Right lobe of liver (tissue), 6 donors: ENCODE results near the gene FOXK2. TPM values are rescaled to one million over a fixed set of nuclear protein-coding genes. Genes with fewer than 3 reads are reported as not detected.

Experiments
- ATAC-seq, 4 donors: fragments of 200-7000 bp; cut with Tn5 transposase; one replicate each; pipeline ENCODE4 v1.9.1; 2020; ENCODE audit warnings: mild to moderate bottlenecking in 4 of 4, moderate library complexity in 4 of 4
- DNase-seq, 3 donors: peaks; one replicate each; pipeline ENCODE4 v3.0.0-alpha.2; 2020
- H3K27ac ChIP-seq, 3 donors: fragments of 200-600 bp; one replicate each; pipeline ENCODE4 v1.8.0; 2022
- H3K27me3 ChIP-seq, 2 donors: fragments of 200-600 bp; one replicate each; pipeline ENCODE4 v1.8.0; 2022
- H3K36me3 ChIP-seq, 4 donors: fragments of 200-600 bp; sonication (generic) in 1 of 4; one replicate each; pipeline versions ENCODE4 v1.5.1 to v1.8.0; 2017 to 2022; ENCODE audit warnings: control low read depth in 1 of 4
- H3K4me1 ChIP-seq, 4 donors: fragments of 200-600 bp; sonication (generic) in 1 of 4; one replicate each; pipeline versions ENCODE4 v1.5.1 to v1.8.0; 2017 to 2022; ENCODE audit warnings: control low read depth in 1 of 4
- H3K4me3 ChIP-seq, 3 donors: fragments of 200-600 bp; one replicate each; pipeline ENCODE4 v1.8.0; 2022
- H3K9me3 ChIP-seq, 4 donors: fragments of 200-600 bp; sonication (generic) in 1 of 4; one replicate each; pipeline versions ENCODE4 v1.5.1 to v1.8.0; 2017 to 2022; ENCODE audit warnings: control low read depth in 1 of 4
- CTCF ChIP-seq, 4 donors: fragments of 200-600 bp in 3 of 4; fragments of 450-650 bp in 1 of 4; IDR thresholded peaks; one replicate each; pipeline versions ENCODE4 v1.5.1 to v1.8.0; 2016 to 2022; ENCODE audit warnings: antibody characterized with exemption in 4 of 4, mild to moderate bottlenecking in 2 of 4
- POLR2A ChIP-seq: fragments of 450-650 bp; IDR thresholded peaks from one replicate; pipeline ENCODE4 v1.6.1; 2017; ENCODE audit warnings: antibody characterized with exemption, mild to moderate bottlenecking
- WGBS: methylation state at CpG from one replicate; pipeline ENCODE4 v1.1.6; 2018; ENCODE audit warnings: low coverage, low lambda C conversion rate; ENCODE audit not compliant: insufficient coverage; ENCODE audit errors: missing lambda C conversion rate; 5-methylcytosine and 5-hydroxymethylcytosine counted together
- intact Hi-C, 2 donors: fragments of 100-400 bp; cut with DNase I; formaldehyde crosslinking; loops; one replicate each; pipeline versions ENCODE4 v1.11.2 to v1.14.1; 2022
- total RNA-seq, 6 experiments: library from RNA; depleted of rRNA in 2 of 6; stranded (reverse); fragments of >200 nt in 2 of 6; fragmentation: NEBNext Ultra II Directional in 3 of 6; extraction: Animal tissue kit (Norgen Biotek cat#: 25700) in 3 of 6; gene quantifications; one replicate each; pipeline versions ENCODE4 v1.1.0 to v1.2.4, GENCODE V29; 2016 to 2023
- donor health status: DM: no; HTN: yes; CAD: no.
- donor health status: DM: no; HTN: no; CAD: no.
- donor health status: DM: no; HTN: no; CAD: no.
- donor health status: DM: no; HTN: yes; CAD: no.
- donor health status: DM: no; HTN: yes; CAD: no.

The FOXK2 gene
- total RNA-seq, 6 experiments from 2014 or later: 14.1 to 20.5 (median 16.1) TPM

DNA sequence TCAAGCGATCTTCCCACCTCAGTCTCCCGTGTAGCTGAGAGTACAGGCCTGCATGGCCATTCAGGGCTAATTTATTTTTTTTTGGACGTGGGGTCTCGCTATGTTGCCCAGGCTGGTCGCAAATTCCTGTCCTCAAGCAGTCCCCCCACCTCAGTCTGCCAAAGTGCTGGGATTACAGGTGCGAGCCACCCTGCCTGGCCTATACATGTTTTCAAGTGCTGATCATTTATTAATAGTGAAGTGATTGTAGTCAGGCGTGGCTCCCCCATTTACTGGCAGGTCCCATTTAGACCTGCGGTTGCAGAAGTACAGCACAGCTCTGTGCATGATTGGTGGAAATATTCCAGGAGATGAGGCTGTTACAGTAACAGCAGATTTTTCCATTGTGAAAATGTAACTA is 8.4 kb downstream of the FOXK2 start:
- H3K27me3 ChIP-seq: no peaks in the 10 kb centered on the region
- ATAC-seq (no peak), DNase-seq (no peak)
- WGBS: 52% methylated on average over 8 of the region's 8 CpGs
- TF ChIP-seq CTCF (IDR thresholded peaks at IDR 0.05) (no peak), POLR2A (no peak)
- intact Hi-C loops: no loop called here
- H3K4me1 ChIP-seq: peaks cover 2 to 65% (median 36%) of the 10 kb centered on the region in 4 donors
- no peaks in the 10 kb centered on the region for H3K36me3 ChIP-seq
- no peak overlapping the region for H3K4me3 ChIP-seq
- peak overlapping the region in 1 of 3 donors; percentile 73 for H3K27ac ChIP-seq
- no peaks in the 10 kb centered on the region for H3K9me3 ChIP-seq

GRCh38 chr17:82528484-82529265 is 9.1 kb downstream of the FOXK2 start:
- DNase-seq: peak; percentile 51 to 77 (median 70)
- Histone ChIP-seq H3K27me3 (no peaks in the 10 kb centered on the region), H3K4me3 (no peak overlapping the region), H3K27ac (peak overlapping the region in 2 of 3 donors; percentile 22 to 73), H3K9me3 (no peaks in the 10 kb centered on the region), H3K36me3 (no peaks in the 10 kb centered on the region), H3K4me1 (peaks cover 0 to 64% (median 33%) of the 10 kb centered on the region in 4 donors)
- whole genome bisulfite sequencing: 22% methylated on average over 13 of the region's 17 CpGs
- ATAC-seq: peak; percentile 75 to 90 (median 84)
- TF ChIP-seq CTCF (IDR thresholded peaks at IDR 0.05): peak; percentile 58 to 74 (median 64)
- no peak for TF ChIP-seq POLR2A
- intact Hi-C loops: no loop called here

- intact Hi-C loops: no loop called here
- WGBS: 56% methylated on average over 4 of the region's 9 CpGs
- Histone ChIP-seq H3K36me3 (no peaks in the 10 kb centered on the region), H3K4me1 (peaks cover 0 to 60% (median 31%) of the 10 kb centered on the region in 4 donors), H3K27ac (no peak overlapping the region), H3K27me3 (no peaks in the 10 kb centered on the region), H3K4me3 (no peak overlapping the region), H3K9me3 (no peaks in the 10 kb centered on the region)
- DNase-seq: no peak
- ATAC-seq: no peak
- TF ChIP-seq POLR2A (no peak), CTCF (IDR thresholded peaks at IDR 0.05) (no peak)
These were observed 10.4 kb downstream of the FOXK2 start for GRCh38 chr17:82529914-82530300.

DNA sequence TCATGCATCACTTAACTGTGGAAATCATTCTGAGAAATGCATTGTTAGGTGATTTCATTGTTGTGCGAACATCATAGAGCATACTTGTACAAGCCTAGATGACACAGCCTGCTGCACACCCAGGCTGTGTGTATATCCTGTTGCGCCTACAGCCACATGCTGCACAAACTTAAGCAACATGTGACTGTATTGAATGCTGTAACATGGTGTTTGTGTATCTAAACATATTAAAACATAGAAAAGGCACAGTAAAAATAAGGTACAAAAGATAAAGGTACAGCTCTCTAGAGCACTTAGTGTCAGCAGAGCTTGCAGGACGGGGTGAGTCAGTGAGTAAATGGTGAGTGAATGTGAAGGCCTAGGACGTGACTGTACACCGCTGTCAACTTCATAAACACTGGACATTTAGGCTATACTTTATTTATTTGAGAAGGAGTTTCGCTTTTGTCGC is 11.9 kb downstream of the FOXK2 start:
- intact Hi-C loops: no loop called here
- TF ChIP-seq CTCF (IDR thresholded peaks at IDR 0.05): no peak
- no peak for TF ChIP-seq POLR2A
- no peak overlapping the region for H3K27ac ChIP-seq
- WGBS: 88% methylated on average over 7 of the region's 7 CpGs
- no peaks in the 10 kb centered on the region for H3K36me3 ChIP-seq
- DNase-seq (no peak), ATAC-seq (no peak)
- H3K9me3 ChIP-seq: no peaks in the 10 kb centered on the region
- H3K4me1 ChIP-seq: peaks cover 0 to 59% (median 25%) of the 10 kb centered on the region in 4 donors
- H3K27me3 ChIP-seq: no peaks in the 10 kb centered on the region
- no peak overlapping the region for H3K4me3 ChIP-seq
